ENCODE measurements around the gene CADPS2.

CADPS2 gene

GRCh38 chr7:122457325-122457724, 428.9 kb downstream of the CADPS2 start:
- no peak for DNase-seq (ENCODE audit: low read depth in 3 of 3)

- DNase-seq (ENCODE audit: low read depth in 3 of 3) = no peak
These were observed 431.3 kb downstream of the CADPS2 start for GRCh38 chr7:122454776-122455507.

GRCh38 chr7:122453432-122453831, 432.8 kb downstream of the CADPS2 start:
- no peak for DNase-seq (ENCODE audit: low read depth in 3 of 3)

- no peak for DNase-seq (ENCODE audit: low read depth in 3 of 3)
These were observed 437.2 kb downstream of the CADPS2 start for GRCh38 chr7:122448893-122449589.

GRCh38 chr7:122442929-122443328, 443.3 kb downstream of the CADPS2 start:
- DNase-seq (ENCODE audit: low read depth in 3 of 3) = no peak

- DNase-seq (ENCODE audit: low read depth in 3 of 3) = no peak
These were observed 447.8 kb downstream of the CADPS2 start for GRCh38 chr7:122438492-122438891.

- no peak for DNase-seq (ENCODE audit: low read depth in 3 of 3)
These were observed 448.3 kb downstream of the CADPS2 start for GRCh38 chr7:122438006-122438405.

- DNase-seq (ENCODE audit: low read depth in 3 of 3) = no peak
These were observed 452.5 kb downstream of the CADPS2 start for GRCh38 chr7:122433765-122434164.

GRCh38 chr7:122430710-122431109, 455.6 kb downstream of the CADPS2 start:
- DNase-seq (ENCODE audit: low read depth in 3 of 3) = no peak

- DNase-seq (ENCODE audit: low read depth in 3 of 3) = no peak
These were observed 456.3 kb downstream of the CADPS2 start for GRCh38 chr7:122429926-122430325.

GRCh38 chr7:122425731-122426130, 460.5 kb downstream of the CADPS2 start:
- DNase-seq (ENCODE audit: low read depth in 3 of 3) = no peak

GRCh38 chr7:122423591-122423990, 462.7 kb downstream of the CADPS2 start:
- DNase-seq (ENCODE audit: low read depth in 3 of 3) = no peak

GRCh38 chr7:122416336-122416735, 469.9 kb downstream of the CADPS2 start:
- no peak for DNase-seq (ENCODE audit: low read depth in 3 of 3)

- no peak for DNase-seq (ENCODE audit: low read depth in 3 of 3)
These were observed 470.8 kb downstream of the CADPS2 start for GRCh38 chr7:122415510-122415909.

GRCh38 chr7:122413339-122413738, 472.9 kb downstream of the CADPS2 start:
- no peak for DNase-seq (ENCODE audit: low read depth in 3 of 3)

GRCh38 chr7:122412883-122413282, 473.4 kb downstream of the CADPS2 start:
- peak in 1 of 3 donors; percentile 0 for DNase-seq (ENCODE audit: low read depth in 3 of 3)

- no peak for DNase-seq (ENCODE audit: low read depth in 3 of 3)
These were observed 473.8 kb downstream of the CADPS2 start for GRCh38 chr7:122412441-122412840.

- DNase-seq (ENCODE audit: low read depth in 3 of 3) = no peak
These were observed 479.1 kb downstream of the CADPS2 start for GRCh38 chr7:122407195-122407594.

- no peak for DNase-seq (ENCODE audit: low read depth in 3 of 3)
These were observed 483.1 kb downstream of the CADPS2 start for GRCh38 chr7:122403113-122403512.

GRCh38 chr7:122402235-122402634, 484.0 kb downstream of the CADPS2 start:
- no peak for DNase-seq (ENCODE audit: low read depth in 3 of 3)

- DNase-seq (ENCODE audit: low read depth in 3 of 3) = no peak
These were observed 488.9 kb downstream of the CADPS2 start for GRCh38 chr7:122397381-122397780.

- DNase-seq (ENCODE audit: low read depth in 3 of 3) = no peak
These were observed 491.7 kb downstream of the CADPS2 start for GRCh38 chr7:122394512-122394911.

- no peak for DNase-seq (ENCODE audit: low read depth in 3 of 3)
These were observed 501.7 kb downstream of the CADPS2 start for GRCh38 chr7:122384528-122384927.

Measured in stimulated activated CD4-positive, alpha-beta T cell treated with anti-CD3 and anti-CD28 coated beads, TNF-alpha, amount 100 ng/mL, for 48 hours (primary cell).